ENCODE data around the gene MLNR.
A peak's percentile ranks its signal among the peaks of the same experiment; 100 is the strongest.

The MLNR gene

GRCh38 chr13:49210669-49211068, 9.5 kb upstream of the MLNR start:
- no peak overlapping the region for H3K9ac ChIP-seq (ENCODE audit: low read length)
- TF ChIP-seq CTCF (IDR thresholded peaks at IDR 0.05; ENCODE audit: low read length): no peak
- no peak for TF ChIP-seq EZH2 (IDR thresholded peaks at IDR 0.05; ENCODE audit: borderline replicate concordance, low read length)
- no peak overlapping the region for H3K27ac ChIP-seq (ENCODE audit: low read depth, low read length, poor library complexity, severe bottlenecking)
- H2AFZ ChIP-seq (ENCODE audit: low read length): no peak overlapping the region
- peaks cover 18% of the 10 kb centered on the region; the same call in 1 of the 2 replicates for H3K36me3 ChIP-seq (ENCODE audit: insufficient read depth, low read length)
- H3K9me2 ChIP-seq (ENCODE audit: low read depth, low read length): no peaks in the 10 kb centered on the region
- H3F3A ChIP-seq (ENCODE audit: insufficient read depth, low read length): no peaks in the 10 kb centered on the region; the same call in 1 of the 2 replicates
- H3K9me3 ChIP-seq (ENCODE audit: low read length): no peaks in the 10 kb centered on the region
- H3K79me2 ChIP-seq (ENCODE audit: insufficient read depth, low read length): no peaks in the 10 kb centered on the region
- H3K4me2 ChIP-seq (ENCODE audit: low read length): no peak overlapping the region
- no peaks in the 10 kb centered on the region for H4K20me1 ChIP-seq (ENCODE audit: insufficient read depth, low read length)
- no peak overlapping the region for H3K4me3 ChIP-seq (ENCODE audit: low read depth, low read length, poor library complexity, severe bottlenecking)
- H3K27me3 ChIP-seq (ENCODE audit: insufficient read depth, low read length): no peaks in the 10 kb centered on the region
- H3K4me1 ChIP-seq (ENCODE audit: insufficient read depth, low read length, severe bottlenecking): peaks cover 11% of the 10 kb centered on the region

- H3K9me3 ChIP-seq (ENCODE audit: low read length): no peaks in the 10 kb centered on the region
- H3K27ac ChIP-seq (ENCODE audit: low read depth, low read length, poor library complexity, severe bottlenecking): no peak overlapping the region
These were observed 6.6 kb upstream of the MLNR start for GRCh38 chr13:49213539-49213938.

GRCh38 chr13:49213997-49214916, 5.9 kb upstream of the MLNR start:
- H2AFZ ChIP-seq (ENCODE audit: low read length): peak overlapping the region; percentile 95
- H3K4me1 ChIP-seq (ENCODE audit: insufficient read depth, low read length, severe bottlenecking): peaks cover 16% of the 10 kb centered on the region
- H3K27ac ChIP-seq (ENCODE audit: low read depth, low read length, poor library complexity, severe bottlenecking): peak overlapping the region; percentile 5
- H3K4me2 ChIP-seq (ENCODE audit: low read length): no peak overlapping the region
- H3K36me3 ChIP-seq (ENCODE audit: insufficient read depth, low read length): peaks cover 2% of the 10 kb centered on the region; the same call in 1 of the 2 replicates
- TF ChIP-seq EZH2 (IDR thresholded peaks at IDR 0.05; ENCODE audit: borderline replicate concordance, low read length): no peak
- TF ChIP-seq CTCF (IDR thresholded peaks at IDR 0.05; ENCODE audit: low read length): no peak
- H3K4me3 ChIP-seq (ENCODE audit: low read depth, low read length, poor library complexity, severe bottlenecking): no peak overlapping the region
- H3K9me2 ChIP-seq (ENCODE audit: low read depth, low read length): no peaks in the 10 kb centered on the region
- H3K9me3 ChIP-seq (ENCODE audit: low read length): no peaks in the 10 kb centered on the region
- H3K79me2 ChIP-seq (ENCODE audit: insufficient read depth, low read length): no peaks in the 10 kb centered on the region
- no peaks in the 10 kb centered on the region; the same call in 1 of the 2 replicates for H3F3A ChIP-seq (ENCODE audit: insufficient read depth, low read length)
- H3K9ac ChIP-seq (ENCODE audit: low read length): no peak overlapping the region; the same call in 1 of the 2 replicates
- no peaks in the 10 kb centered on the region for H4K20me1 ChIP-seq (ENCODE audit: insufficient read depth, low read length)
- peaks cover 4% of the 10 kb centered on the region; the same call in 1 of the 2 replicates for H3K27me3 ChIP-seq (ENCODE audit: insufficient read depth, low read length)

More at GRCh38 chr13:49213539-49213938, 6.6 kb upstream of the MLNR start:
- TF ChIP-seq CTCF (IDR thresholded peaks at IDR 0.05; ENCODE audit: low read length): no peak
- no peak for TF ChIP-seq EZH2 (IDR thresholded peaks at IDR 0.05; ENCODE audit: borderline replicate concordance, low read length)
- Histone ChIP-seq H3K9ac (ENCODE audit: low read length) (no peak overlapping the region), H2AFZ (ENCODE audit: low read length) (no peak overlapping the region), H3K27me3 (ENCODE audit: insufficient read depth, low read length) (peaks cover 4% of the 10 kb centered on the region; the same call in 1 of the 2 replicates), H3F3A (ENCODE audit: insufficient read depth, low read length) (no peaks in the 10 kb centered on the region; the same call in 1 of the 2 replicates), H3K4me1 (ENCODE audit: insufficient read depth, low read length, severe bottlenecking) (peaks cover 16% of the 10 kb centered on the region), H3K36me3 (ENCODE audit: insufficient read depth, low read length) (peaks cover 4% of the 10 kb centered on the region; the same call in 1 of the 2 replicates), H4K20me1 (ENCODE audit: insufficient read depth, low read length) (no peaks in the 10 kb centered on the region), H3K9me2 (ENCODE audit: low read depth, low read length) (no peaks in the 10 kb centered on the region), H3K79me2 (ENCODE audit: insufficient read depth, low read length) (no peaks in the 10 kb centered on the region), H3K4me2 (ENCODE audit: low read length) (no peak overlapping the region), H3K4me3 (ENCODE audit: low read depth, low read length, poor library complexity, severe bottlenecking) (no peak overlapping the region)

All from OCI-LY1 (cell line).